Measurements from ENCODE around the gene ATF4. TPM values are rescaled to one million over a fixed set of nuclear protein-coding genes. Genes with fewer than 3 reads are reported as not detected.

ATF4 gene
- total and polyA plus RNA-seq, 2 donors (not counting 3 experiments of a cell fraction or from before 2014, with no cell fraction given) = 312 to 668 TPM

GRCh38 chr22:39478441-39478850 is 41.9 kb upstream of the ATF4 start:
- Histone ChIP-seq H3K9ac (replicated peaks; ENCODE audit: extremely low read depth, insufficient read depth, low read length) (no peak overlapping the region), H3K9me3 (replicated peaks; ENCODE audit: control insufficient read depth, insufficient read depth, low read length) (no peaks in the 10 kb centered on the region), H3K4me2 (ENCODE audit: insufficient read depth, low read length) (no peak overlapping the region), H3K36me3 (ENCODE audit: control insufficient read depth in 2 of 2, extremely low read depth in 1 of 2, insufficient read depth in 2 of 2, low read length in 2 of 2) (no peaks in the 10 kb centered on the region), H3K4me1 (ENCODE audit: control insufficient read depth, extremely low read depth, insufficient read depth, low read length) (no peaks in the 10 kb centered on the region), H3K4me3 (replicated peaks in 1 of 3; ENCODE audit: insufficient read depth in 1 of 3, low read depth in 1 of 3, low read length in 3 of 3) (no peak overlapping the region), H3K9me1 (replicated peaks; ENCODE audit: control insufficient read depth, extremely low read depth, insufficient read depth, low read length) (no peaks in the 10 kb centered on the region), H4K20me1 (replicated peaks; ENCODE audit: control insufficient read depth, extremely low read depth, insufficient read depth, low read length) (no peaks in the 10 kb centered on the region), H3K27me3 (ENCODE audit: control insufficient read depth in 2 of 2, insufficient read depth in 2 of 2, low read length in 2 of 2) (no peaks in the 10 kb centered on the region), H3K79me2 (ENCODE audit: control insufficient read depth, insufficient read depth, low read length) (no peaks in the 10 kb centered on the region), H2AFZ (ENCODE audit: low read depth, low read length) (no peak overlapping the region), H3K27ac (ENCODE audit: insufficient read depth, low read depth, low read length) (no peak overlapping the region)
- CTCF ChIA-PET = interaction anchor here (0.9 to 1.2 kb wide), 5 partner anchors 12 to 135 kb away, joined by 3 to 7 read pairs (median 4); no protein-coding TSS in a partner anchor
- no peak for TF ChIP-seq MAX (IDR thresholded peaks at IDR 0.05; ENCODE audit: insufficient read depth, insufficient read length)
- POLR2A ChIA-PET = interaction anchor here (0.7 kb wide), 1 partner anchor 26 kb away, joined by 3 read pairs; no protein-coding TSS in a partner anchor
- DNase-seq (ENCODE audit: low read depth, low spot score) = no peak
- no peak for FAIRE-seq
- intact Hi-C loops (cut with micrococcal nuclease) = no loop called here
- BruUV-seq (replicated peaks) = no TSS peak
- dilution Hi-C loops (cut with MboI; ENCODE audit: extremely low pct_ligation_motif_present, low sequenced_read_pairs) = no loop called here

GRCh38 chr22:39479254-39479653 is 41.1 kb upstream of the ATF4 start:
- Histone ChIP-seq H3K4me2 (ENCODE audit: insufficient read depth, low read length) (no peak overlapping the region), H3K9ac (replicated peaks; ENCODE audit: extremely low read depth, insufficient read depth, low read length) (no peak overlapping the region), H3K79me2 (ENCODE audit: control insufficient read depth, insufficient read depth, low read length) (no peaks in the 10 kb centered on the region), H3K36me3 (ENCODE audit: control insufficient read depth in 2 of 2, extremely low read depth in 1 of 2, insufficient read depth in 2 of 2, low read length in 2 of 2) (no peaks in the 10 kb centered on the region), H3K9me1 (replicated peaks; ENCODE audit: control insufficient read depth, extremely low read depth, insufficient read depth, low read length) (no peaks in the 10 kb centered on the region), H3K27me3 (ENCODE audit: control insufficient read depth in 2 of 2, insufficient read depth in 2 of 2, low read length in 2 of 2) (no peaks in the 10 kb centered on the region), H3K4me1 (ENCODE audit: control insufficient read depth, extremely low read depth, insufficient read depth, low read length) (no peaks in the 10 kb centered on the region), H4K20me1 (replicated peaks; ENCODE audit: control insufficient read depth, extremely low read depth, insufficient read depth, low read length) (no peaks in the 10 kb centered on the region), H2AFZ (ENCODE audit: low read depth, low read length) (no peak overlapping the region), H3K4me3 (replicated peaks in 1 of 3; ENCODE audit: insufficient read depth in 1 of 3, low read depth in 1 of 3, low read length in 3 of 3) (no peak overlapping the region), H3K9me3 (replicated peaks; ENCODE audit: control insufficient read depth, insufficient read depth, low read length) (no peaks in the 10 kb centered on the region), H3K27ac (ENCODE audit: insufficient read depth, low read depth, low read length) (no peak overlapping the region)
- no TSS peak for BruUV-seq (replicated peaks)
- DNase-seq (ENCODE audit: low read depth, low spot score) (no peak), FAIRE-seq (no peak)
- ChIA-PET POLR2A (no interaction called here), CTCF (interaction anchor here (1.0 kb wide), 1 partner anchor 50 kb away, joined by 7 read pairs; no protein-coding TSS in a partner anchor)
- TF ChIP-seq POLR2A (IDR thresholded peaks at IDR 0.05; ENCODE audit: low read depth, low read length) = no peak
- TF ChIP-seq POLR2AphosphoS5 (IDR thresholded peaks at IDR 0.05; ENCODE audit: insufficient read depth, low read depth, low read length) = no peak
- no peak for TF ChIP-seq MAX (IDR thresholded peaks at IDR 0.05; ENCODE audit: insufficient read depth, insufficient read length)
- no peak for TF ChIP-seq JUN (IDR thresholded peaks at IDR 0.05; ENCODE audit: borderline replicate concordance, insufficient read depth, insufficient read length, low read depth)
- no peak for TF ChIP-seq CTCF (IDR thresholded peaks at IDR 0.05; ENCODE audit: extremely low read depth in 1 of 2, insufficient read depth in 1 of 2, low read depth in 1 of 2, low read length in 2 of 2)
- dilution Hi-C loops (cut with MboI; ENCODE audit: extremely low pct_ligation_motif_present, low sequenced_read_pairs) (no loop called here), intact Hi-C loops (cut with micrococcal nuclease) (no loop called here)
